ENCODE results near the gene SLC25A47.

DNA sequence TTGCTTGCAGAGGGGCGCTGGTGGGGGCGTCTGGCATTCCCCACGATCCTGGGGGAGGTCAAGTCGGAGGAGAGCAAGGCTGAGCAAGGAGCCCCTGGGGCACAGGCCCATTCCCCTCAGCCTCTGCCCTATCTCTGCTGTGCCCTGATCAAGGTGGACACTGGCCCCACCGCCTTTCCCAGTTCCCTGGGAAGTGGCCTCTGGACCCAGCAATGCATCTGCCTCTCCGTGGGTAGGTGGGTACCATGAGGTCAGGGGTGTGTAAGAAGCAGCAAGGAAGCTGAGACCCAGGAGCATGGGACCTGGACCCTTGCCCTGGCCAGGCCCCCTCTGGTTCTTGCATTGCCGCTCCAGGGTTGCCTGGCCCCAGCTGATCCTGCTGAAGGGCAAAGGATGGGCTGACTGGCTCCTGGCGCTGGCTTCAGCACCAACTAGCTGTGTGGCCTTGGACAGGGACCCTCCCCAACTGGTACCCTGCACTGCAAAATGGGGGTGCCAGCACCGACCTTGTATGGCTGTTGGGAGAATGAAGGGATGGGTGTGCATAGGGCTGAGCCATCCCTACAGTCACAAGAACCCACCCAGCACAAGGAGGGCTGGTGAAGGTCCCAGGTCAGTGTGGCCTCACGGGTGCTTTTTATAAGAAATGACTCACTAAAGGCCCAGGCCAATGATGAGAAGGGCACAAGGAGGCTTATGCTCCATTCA lies 36.5 kb upstream of the SLC25A47 start:
- TF ChIP-seq POLR2A (IDR thresholded peaks at IDR 0.05), result no peak
- TF ChIP-seq, protein P1, sequence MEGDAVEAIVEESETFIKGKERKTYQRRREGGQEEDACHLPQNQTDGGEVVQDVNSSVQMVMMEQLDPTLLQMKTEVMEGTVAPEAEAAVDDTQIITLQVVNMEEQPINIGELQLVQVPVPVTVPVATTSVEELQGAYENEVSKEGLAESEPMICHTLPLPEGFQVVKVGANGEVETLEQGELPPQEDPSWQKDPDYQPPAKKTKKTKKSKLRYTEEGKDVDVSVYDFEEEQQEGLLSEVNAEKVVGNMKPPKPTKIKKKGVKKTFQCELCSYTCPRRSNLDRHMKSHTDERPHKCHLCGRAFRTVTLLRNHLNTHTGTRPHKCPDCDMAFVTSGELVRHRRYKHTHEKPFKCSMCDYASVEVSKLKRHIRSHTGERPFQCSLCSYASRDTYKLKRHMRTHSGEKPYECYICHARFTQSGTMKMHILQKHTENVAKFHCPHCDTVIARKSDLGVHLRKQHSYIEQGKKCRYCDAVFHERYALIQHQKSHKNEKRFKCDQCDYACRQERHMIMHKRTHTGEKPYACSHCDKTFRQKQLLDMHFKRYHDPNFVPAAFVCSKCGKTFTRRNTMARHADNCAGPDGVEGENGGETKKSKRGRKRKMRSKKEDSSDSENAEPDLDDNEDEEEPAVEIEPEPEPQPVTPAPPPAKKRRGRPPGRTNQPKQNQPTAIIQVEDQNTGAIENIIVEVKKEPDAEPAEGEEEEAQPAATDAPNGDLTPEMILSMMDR (IDR thresholded peaks at IDR 0.05), result no peak
